Spleen (tissue), 11 donors: ENCODE data around the gene SLC5A4. TPM values are rescaled to one million over a fixed set of nuclear protein-coding genes. Genes with fewer than 3 reads are reported as not detected.
A peak's percentile ranks its signal among the peaks of the same experiment; 100 is the strongest.

ENCODE experiments used
- DNase-seq: peaks from one replicate; pipeline ENCODE4 v3.0.0-alpha.2; 2020
- H3K27ac ChIP-seq, 8 donors: fragments of 200-600 bp; sonication (generic) in 7 of 8; 1 replicate in 4 of 8; 2 replicates in 4 of 8; pipeline versions ENCODE4 v1.5.0 to v1.8.0; 2016 to 2021; ENCODE audit warnings: inconsistent platforms in 4 of 8, mild to moderate bottlenecking in 4 of 8, moderate library complexity in 1 of 8
- H3K27me3 ChIP-seq, 7 donors: fragments of 200-600 bp; sonication (generic) in 6 of 7; replicated peaks in 1 of 7; 1 replicate in 4 of 7; 2 replicates in 3 of 7; pipeline versions ENCODE4 v1.5.0 to v1.8.0; 2016 to 2021; ENCODE audit warnings: inconsistent platforms in 3 of 7, mild to moderate bottlenecking in 1 of 7
- H3K36me3 ChIP-seq, 6 donors: fragments of 200-600 bp; sonication (generic) in 5 of 6; 1 replicate in 4 of 6; 2 replicates in 2 of 6; pipeline versions ENCODE4 v1.5.0 to v1.8.0; 2016 to 2021; ENCODE audit warnings: inconsistent platforms in 2 of 6
- H3K4me1 ChIP-seq, 6 donors: fragments of 200-600 bp; sonication (generic) in 5 of 6; 1 replicate in 3 of 6; 2 replicates in 3 of 6; pipeline versions ENCODE4 v1.5.0 to v1.8.0; 2016 to 2021; ENCODE audit warnings: inconsistent platforms in 3 of 6
- H3K4me3 ChIP-seq, 8 donors: fragments of 200-600 bp; sonication (generic) in 7 of 8; 1 replicate in 4 of 8; 2 replicates in 4 of 8; pipeline versions ENCODE4 v1.5.0 to v1.8.0; 2016 to 2021; ENCODE audit warnings: inconsistent platforms in 4 of 8, mild to moderate bottlenecking in 4 of 8, moderate library complexity in 2 of 8
- H3K9me3 ChIP-seq, 8 donors: fragments of 200-600 bp; sonication (generic) in 7 of 8; 1 replicate in 4 of 8; 2 replicates in 4 of 8; pipeline versions ENCODE4 v1.5.0 to v1.8.0; 2016 to 2021; ENCODE audit warnings: inconsistent platforms in 4 of 8
- CTCF ChIP-seq, 11 experiments: fragments of 200-600 bp in 7 of 11; fragments of 450-650 bp in 4 of 11; sonication (generic) in 4 of 11; IDR thresholded peaks in 8 of 11; conservative IDR thresholded peaks in 3 of 11; 1 replicate in 7 of 11; 2 replicates in 4 of 11; pipeline versions ENCODE4 v1.4.0 to v1.8.0; 2016 to 2021; ENCODE audit warnings: antibody characterized with exemption in 11 of 11, inconsistent platforms in 4 of 11, mild to moderate bottlenecking in 1 of 11
- POLR2A ChIP-seq, 3 donors: fragments of 450-650 bp; IDR thresholded peaks; one replicate each; pipeline ENCODE4 v1.5.1; 2017; ENCODE audit warnings: antibody characterized with exemption in 3 of 3, mild to moderate bottlenecking in 1 of 3
- POLR2AphosphoS5 ChIP-seq, 3 donors: sonication (generic); formaldehyde crosslinking; IDR thresholded peaks; one replicate each; pipeline ENCODE4 v1.5.1; 2017; ENCODE audit warnings: antibody characterized with exemption in 3 of 3
- WGBS, 5 donors: extraction: QIAGEN DNeasy Blood & Tissue Kit in 3 of 5; methylation state at CpG; one replicate each; pipeline versions ENCODE4 v1.1.5 to v1.1.7; 2013 to 2018; 5-methylcytosine and 5-hydroxymethylcytosine counted together
- intact Hi-C: fragments of 100-400 bp; cut with DNase I; formaldehyde crosslinking; loops from one replicate; pipeline ENCODE4 v1.15.0; 2023; ENCODE audit warnings: low total_unique reads
- polyA plus RNA-seq, 3 donors: library from polyadenylated mRNA; stranded (reverse); fragments of 200-250 nt; gene quantifications; one replicate each; pipeline ENCODE4 v1.2.1, GENCODE V29; 2013
- total RNA-seq, 7 donors: library from RNA; depleted of rRNA in 3 of 7; stranded (reverse); fragments of >200 nt in 3 of 7; fragmentation: NEBNext Ultra II Directional in 4 of 7; extraction: Animal tissue kit (Norgen Biotek cat#: 25700) in 4 of 7; gene quantifications; one replicate each; pipeline versions ENCODE4 v1.1.0 to v1.2.1, GENCODE V29; 2016 to 2021
- donor health status: healthy with polysubstance abuse.
- donor health status: DM: no; HTN: no; CAD: no; lungs with moderate emphysema.
- donor health status: DM: no; HTN: no; CAD: no.
- donor health status: Bipolar disorder and iron deficiency.
- donor health status: healthy.
- donor health status: DM: no; HTN: no; CAD: no.
- donor health status: DM: yes; HTN: yes; CAD: no.

Gene SLC5A4
- total and polyA plus RNA-seq, 10 donors, result 0.03 to 3.6 (median 0.51) TPM

- Histone ChIP-seq H3K36me3 (no peaks in the 10 kb centered on the region), H3K27me3 (peaks cover 0 to 34% (median 0%) of the 10 kb centered on the region in 7 donors), H3K9me3 (no peaks in the 10 kb centered on the region), H3K4me3 (no peak overlapping the region), H3K27ac (no peak overlapping the region), H3K4me1 (peaks cover 0 to 11% (median 6%) of the 10 kb centered on the region in 6 donors)
- DNase-seq, result no peak
- intact Hi-C loops, result no loop called here
- WGBS, 5 donors, result 51 to 69% (median 56%) methylated on average over 7 of the region's 7 CpGs
- TF ChIP-seq POLR2AphosphoS5 (IDR thresholded peaks at IDR 0.05) (no peak), CTCF (IDR thresholded peaks at IDR 0.05 in 8 of 11, conservative IDR thresholded peaks at IDR 0.05 in 3 of 11) (no peak), POLR2A (IDR thresholded peaks at IDR 0.05) (no peak)
These were observed 44.1 kb downstream of the SLC5A4 start for GRCh38 chr22:32211011-32211410.

DNA sequence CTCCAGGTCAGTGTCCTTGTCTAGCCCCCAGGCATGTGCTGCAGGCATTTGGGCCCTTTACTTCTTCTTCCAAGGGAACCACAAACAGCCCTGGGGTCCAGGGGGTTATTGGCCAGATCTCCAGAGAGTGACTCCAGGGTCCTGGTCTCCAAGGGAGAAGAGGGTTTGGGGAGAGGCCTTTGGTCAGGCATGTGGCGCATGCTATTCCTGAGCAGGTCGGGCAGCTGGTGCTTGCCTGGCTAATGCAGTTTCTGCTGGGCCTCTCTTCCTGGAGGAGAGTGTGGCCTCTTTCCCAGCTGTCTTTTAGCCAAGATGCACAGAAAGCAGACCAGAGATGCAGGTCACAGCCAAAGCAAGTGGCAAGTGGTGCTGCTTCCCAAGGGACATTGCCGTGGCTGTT, 46.5 kb downstream of the SLC5A4 start:
- 60 to 95% (median 93%) methylated on average over 1 to 3 of the region's 3 CpGs for WGBS, 5 donors
- Histone ChIP-seq H3K27ac (no peak overlapping the region), H3K9me3 (no peaks in the 10 kb centered on the region), H3K27me3 (peaks cover 0 to 51% (median 11%) of the 10 kb centered on the region in 7 donors), H3K4me1 (peaks cover 0 to 23% (median 6%) of the 10 kb centered on the region in 6 donors), H3K4me3 (no peak overlapping the region), H3K36me3 (no peaks in the 10 kb centered on the region)
- DNase-seq, result no peak
- intact Hi-C loops, result no loop called here
- TF ChIP-seq CTCF (IDR thresholded peaks at IDR 0.05 in 8 of 11, conservative IDR thresholded peaks at IDR 0.05 in 3 of 11), result no peak
- no peak for TF ChIP-seq POLR2A (IDR thresholded peaks at IDR 0.05)
- TF ChIP-seq POLR2AphosphoS5 (IDR thresholded peaks at IDR 0.05), result no peak

DNA sequence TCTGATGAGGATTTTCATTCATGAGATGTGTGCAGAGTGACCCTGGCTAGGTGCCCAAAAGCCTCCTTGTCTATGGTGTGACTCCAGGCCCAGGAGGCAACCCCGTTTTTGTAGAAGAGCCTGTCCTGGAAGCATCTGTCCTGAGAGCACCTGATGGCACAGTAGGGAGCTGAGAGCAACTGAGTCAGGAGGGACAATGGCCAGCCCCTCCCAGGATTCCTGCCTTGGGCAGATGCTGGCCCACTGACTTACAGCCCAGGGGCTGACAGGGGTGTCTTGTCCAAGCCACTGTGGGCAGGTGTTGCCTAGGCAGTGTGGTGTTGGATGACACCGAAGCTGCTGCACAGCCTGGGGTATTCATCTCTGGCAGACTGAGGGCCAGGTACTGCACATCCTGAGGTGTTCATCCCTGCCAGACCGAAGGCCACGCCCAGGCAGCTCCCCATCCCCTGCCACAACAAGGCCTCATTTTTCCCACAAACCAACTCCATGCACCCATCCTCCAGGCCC, 47.1 kb downstream of the SLC5A4 start:
- TF ChIP-seq POLR2AphosphoS5 (IDR thresholded peaks at IDR 0.05) (no peak), CTCF (IDR thresholded peaks at IDR 0.05 in 8 of 11, conservative IDR thresholded peaks at IDR 0.05 in 3 of 11) (no peak), POLR2A (IDR thresholded peaks at IDR 0.05) (no peak)
- WGBS, 5 donors, result 69 to 92% (median 83%) methylated on average over 4 of the region's 4 CpGs
- Histone ChIP-seq H3K27ac (no peak overlapping the region), H3K27me3 (peaks cover 0 to 58% (median 16%) of the 10 kb centered on the region in 7 donors), H3K4me1 (peaks cover under 1 to 30% (median 11%) of the 10 kb centered on the region in 6 donors), H3K4me3 (no peak overlapping the region), H3K36me3 (no peaks in the 10 kb centered on the region), H3K9me3 (no peaks in the 10 kb centered on the region)
- DNase-seq, result no peak
- intact Hi-C loops, result no loop called here

DNA sequence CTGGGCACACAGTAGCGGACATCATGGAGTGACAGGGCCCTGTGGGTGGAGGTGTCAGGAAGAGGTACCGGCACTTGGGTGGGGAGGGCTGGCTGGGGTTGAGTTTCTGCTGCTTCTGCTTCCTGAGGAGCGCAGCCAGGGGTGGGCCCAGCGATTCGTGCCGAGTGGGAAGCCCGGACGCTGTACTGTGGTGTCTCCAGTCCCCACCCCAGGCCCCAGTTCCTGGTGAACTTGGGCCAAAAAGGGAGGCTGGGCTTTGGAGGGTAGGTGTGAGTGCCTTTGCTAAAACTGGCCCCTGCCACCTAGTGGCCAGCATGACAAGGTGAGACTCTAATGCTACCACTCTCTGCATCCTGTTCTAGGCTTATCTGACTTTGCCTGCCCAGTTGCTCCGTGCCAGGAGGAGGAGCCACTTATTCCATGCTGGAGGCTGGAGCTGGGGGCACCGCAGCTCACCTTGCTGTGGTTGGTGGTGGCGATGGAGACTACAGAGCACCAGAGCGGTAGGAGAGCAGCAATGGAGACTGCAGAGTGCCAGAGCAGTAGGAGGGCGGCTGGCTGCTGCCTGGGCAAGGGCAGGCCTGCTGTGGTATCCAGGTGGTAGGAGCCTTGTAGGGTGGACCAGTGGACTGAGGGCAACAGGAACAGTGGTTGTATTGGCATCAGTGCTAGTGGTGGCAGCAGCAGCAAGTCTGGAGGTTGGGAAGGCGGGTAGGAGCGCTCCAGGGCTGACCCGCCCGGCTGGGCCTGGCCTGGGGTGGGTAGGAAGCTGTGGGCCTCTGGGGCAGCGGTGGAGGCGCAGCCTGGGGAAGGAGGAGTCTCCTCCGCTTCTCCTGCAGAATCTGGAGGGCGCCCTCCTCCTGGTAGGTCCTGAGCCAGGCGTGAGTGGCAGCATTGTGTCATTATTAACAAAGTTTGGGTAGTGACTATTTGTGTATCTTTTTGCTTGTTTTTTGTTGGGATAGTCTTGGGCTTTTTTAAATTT, 48.1 kb downstream of the SLC5A4 start:
- H3K36me3 ChIP-seq, result no peaks in the 10 kb centered on the region
- peak overlapping the region in 1 of 8 donors; percentile 17 for H3K4me3 ChIP-seq
- DNase-seq, result peak; percentile 76
- H3K4me1 ChIP-seq, result peaks cover 3 to 39% (median 21%) of the 10 kb centered on the region in 6 donors
- intact Hi-C loops, result no loop called here
- TF ChIP-seq POLR2A (IDR thresholded peaks at IDR 0.05), result no peak
- peak; percentile 19 to 69 (median 53) for TF ChIP-seq CTCF (IDR thresholded peaks at IDR 0.05 in 8 of 11, conservative IDR thresholded peaks at IDR 0.05 in 3 of 11)
- H3K9me3 ChIP-seq, result no peaks in the 10 kb centered on the region
- no peak overlapping the region for H3K27ac ChIP-seq
- H3K27me3 ChIP-seq, result peaks cover 0 to 61% (median 24%) of the 10 kb centered on the region in 7 donors
- WGBS, 5 donors, result 60 to 71% (median 66%) methylated on average over 16 to 22 of the region's 22 CpGs
